ENCODE results near the gene MAGEB4.
"Not testable (repeated sequence)": the region's sequence is repeated elsewhere in the genome, so short reads cannot be mapped to it uniquely, and the experiment has no call there.

The MAGEB4 gene

GRCh38 chrX:30241724-30242415, at the start of gene MAGEB4:
MAGEB4 (plus strand) TSS chrX:30242000; CDS start chrX:30242136, 136 bp downstream.
- no peak for FAIRE-seq

GRCh38 chrX:30193910-30194309, 47.9 kb upstream of the MAGEB4 start:
- FAIRE-seq = not testable (repeated sequence)

GRCh38 chrX:30196322-30196721, 45.5 kb upstream of the MAGEB4 start:
- FAIRE-seq = no peak

GRCh38 chrX:30212172-30212571, 29.6 kb upstream of the MAGEB4 start:
- FAIRE-seq = no peak

DNA sequence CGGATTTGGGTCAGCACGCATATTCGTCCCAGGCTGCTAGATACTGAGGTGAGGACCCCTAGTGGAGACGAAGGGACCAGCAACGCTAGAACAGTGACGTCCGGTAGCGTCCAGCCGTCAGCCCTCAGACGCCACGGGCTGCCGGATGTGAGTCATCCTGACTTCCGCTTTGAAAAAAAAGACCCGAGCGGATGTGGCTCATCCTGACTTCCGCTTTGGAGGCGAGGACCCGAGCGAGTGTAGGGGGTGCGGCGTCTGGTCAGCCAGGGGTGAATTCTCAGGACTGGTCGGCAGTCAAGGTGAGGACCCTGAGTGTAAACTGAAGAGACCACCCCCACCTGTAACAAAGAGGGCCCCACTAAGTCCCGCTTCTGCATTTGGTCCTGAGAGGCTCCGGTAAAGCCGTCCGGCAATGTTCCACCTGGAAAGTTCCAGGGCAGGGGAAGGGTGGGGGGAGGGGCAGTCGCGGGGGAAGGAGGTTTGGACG, 26.4 kb upstream of the MAGEB4 start, which contains the start of gene MAGEB2:
TSS of gene MAGEB2 (plus strand) at position 207 of the 487 bp plus-strand sequence. CDS start 3,018 bp downstream, outside the sequence.
- FAIRE-seq = no peak

GRCh38 chrX:30217465-30217864, 24.3 kb upstream of the MAGEB4 start:
- no peak for FAIRE-seq

DNA sequence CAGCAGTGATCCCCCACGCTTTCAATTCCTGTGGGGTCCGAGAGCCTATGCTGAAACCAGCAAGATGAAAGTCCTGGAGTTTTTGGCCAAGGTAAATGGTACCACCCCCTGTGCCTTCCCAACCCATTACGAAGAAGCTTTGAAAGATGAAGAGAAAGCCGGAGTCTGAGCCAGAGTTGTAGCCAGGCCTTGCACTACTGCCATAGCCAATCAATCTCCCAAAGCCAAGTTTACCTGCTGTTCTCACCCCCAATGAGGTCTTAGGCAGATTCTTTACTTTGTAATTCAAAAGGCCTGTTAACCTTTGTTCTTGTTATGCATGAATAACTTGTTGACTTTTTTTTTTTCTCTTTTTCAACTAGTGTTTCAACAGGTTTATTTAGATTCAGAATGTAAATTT, 22.4 kb upstream of the MAGEB4 start:
- FAIRE-seq = no peak

GRCh38 chrX:30220661-30221060, 21.1 kb upstream of the MAGEB4 start:
- no peak for FAIRE-seq

DNA sequence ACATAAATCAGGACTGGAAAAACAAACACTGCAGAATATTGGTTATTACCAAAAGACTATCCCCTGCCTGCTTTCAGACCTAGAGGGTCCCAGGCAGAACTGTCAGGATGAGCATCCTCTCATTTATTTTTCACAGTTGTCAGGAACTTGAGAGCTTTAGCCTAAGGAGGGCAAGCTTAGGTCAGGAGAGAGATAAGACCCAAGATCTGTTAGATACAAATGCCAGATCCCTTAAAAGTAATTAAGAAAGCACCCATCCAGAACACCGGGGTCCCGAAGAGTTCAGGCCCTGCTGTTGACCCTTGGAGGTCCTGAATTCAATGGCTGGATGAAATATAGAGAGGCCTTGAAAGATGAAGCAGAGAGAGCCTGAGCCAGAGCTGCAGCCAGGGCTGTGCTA, 17.3 kb upstream of the MAGEB4 start:
- FAIRE-seq = no peak

GRCh38 chrX:30228526-30228925, 13.3 kb upstream of the MAGEB4 start:
- FAIRE-seq = no peak

- FAIRE-seq = no peak
Measured at GRCh38 chrX:30230395-30230794, 11.4 kb upstream of the MAGEB4 start, which contains the start of gene MAGEB3. MAGEB3 (plus strand) TSS chrX:30230657; CDS start chrX:30235925, 5,268 bp downstream.

DNA sequence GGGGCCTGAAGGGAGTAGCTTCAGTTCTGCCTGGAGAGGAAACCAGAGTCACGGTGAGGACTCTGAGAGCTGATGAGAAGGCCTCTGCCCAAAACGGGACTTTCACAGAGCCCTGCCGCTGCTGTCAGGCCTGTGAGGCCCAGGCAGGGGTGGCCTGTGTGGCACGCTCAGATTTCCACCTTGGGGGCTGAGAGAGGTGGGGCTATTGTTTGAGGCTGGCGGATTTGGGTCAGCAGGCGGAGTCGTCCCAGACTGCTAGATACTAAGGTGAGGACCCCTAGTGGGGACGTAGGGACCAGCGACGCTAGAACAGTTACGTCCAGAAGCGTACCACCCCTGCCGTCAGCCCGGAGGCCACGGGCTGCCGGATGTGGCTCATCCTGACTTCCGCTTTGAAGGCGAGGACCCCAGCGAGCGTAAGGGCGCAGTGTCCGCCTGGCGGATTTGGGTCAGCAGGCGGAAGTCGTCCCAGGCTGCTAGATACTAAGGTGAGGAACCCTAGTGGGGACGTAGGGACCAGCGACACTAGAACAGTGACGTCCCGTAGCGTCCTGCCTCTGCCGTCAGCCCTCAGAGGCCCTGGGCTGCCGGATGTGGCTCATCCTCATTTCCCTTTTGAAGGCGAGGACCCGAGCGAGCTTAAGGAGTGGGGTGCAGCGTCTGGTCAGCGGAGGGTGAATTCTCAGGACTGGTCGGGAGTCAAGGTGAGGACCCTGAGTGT, 5.1 kb downstream of the MAGEB4 start, which contains the start of gene MAGEB1:
TSS of gene MAGEB1 (plus strand) at position 378 of the 721 bp plus-strand sequence. CDS start 3,348 bp downstream, outside the sequence.
- FAIRE-seq = no peak

DNA sequence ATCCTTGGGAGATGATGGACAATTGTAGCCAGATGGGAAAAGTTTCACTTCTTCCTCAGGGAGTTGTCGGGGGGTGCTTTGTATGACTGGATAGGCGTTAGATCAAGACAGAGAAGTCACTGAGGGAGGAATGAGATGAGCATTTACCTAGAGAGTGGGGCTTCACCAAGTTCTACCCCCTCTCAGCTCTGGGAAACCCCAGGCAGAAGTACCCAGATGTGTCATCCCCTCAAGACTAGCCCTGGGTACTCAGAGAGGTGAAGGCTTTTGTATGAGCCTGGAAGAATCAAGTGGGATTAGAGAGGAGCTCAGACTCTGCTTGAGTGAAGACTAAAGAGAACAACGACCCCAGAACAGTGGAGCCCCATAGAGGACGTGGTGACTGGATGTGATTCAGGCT, 7.1 kb downstream of the MAGEB4 start:
- FAIRE-seq = no peak

DNA sequence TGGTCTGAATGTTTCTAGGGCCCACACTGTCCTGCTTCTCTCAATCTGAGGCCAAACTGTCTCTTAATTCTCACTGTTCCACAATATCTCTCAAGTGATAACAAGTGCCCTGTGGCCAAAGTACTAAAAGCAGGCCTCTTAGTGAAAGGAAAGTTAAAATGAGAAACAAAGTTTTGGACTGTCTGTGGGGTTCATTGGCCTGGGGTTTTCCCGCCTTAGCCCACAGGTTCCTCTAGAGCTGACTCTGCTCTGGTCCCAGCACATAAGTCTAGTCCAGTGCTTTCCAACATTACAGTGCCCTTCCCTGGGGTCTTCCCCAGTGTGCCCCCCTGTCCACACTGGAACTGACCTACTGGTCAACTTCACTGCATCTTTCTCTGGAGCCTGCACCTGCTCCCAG, 11.5 kb downstream of the MAGEB4 start:
- FAIRE-seq = no peak

DNA sequence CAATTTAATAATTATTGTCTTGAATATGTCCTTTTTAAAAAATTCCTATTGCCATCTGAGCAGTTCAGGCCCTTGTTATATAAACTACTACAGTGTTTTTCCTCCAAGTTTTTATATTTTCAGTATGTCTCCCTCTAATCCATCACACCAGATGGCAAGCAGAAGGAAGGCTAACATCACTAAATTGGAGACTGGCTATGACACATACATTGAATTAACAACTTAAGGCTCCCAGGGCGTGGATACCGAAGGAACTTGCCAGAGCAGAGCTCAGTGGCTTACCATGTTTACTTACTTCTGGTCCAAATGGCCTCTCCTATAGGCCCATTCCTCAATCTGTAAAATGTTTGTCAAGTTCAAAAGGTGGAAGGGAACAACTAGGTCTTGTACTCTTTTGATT, 18.1 kb downstream of the MAGEB4 start:
- no peak for FAIRE-seq

DNA sequence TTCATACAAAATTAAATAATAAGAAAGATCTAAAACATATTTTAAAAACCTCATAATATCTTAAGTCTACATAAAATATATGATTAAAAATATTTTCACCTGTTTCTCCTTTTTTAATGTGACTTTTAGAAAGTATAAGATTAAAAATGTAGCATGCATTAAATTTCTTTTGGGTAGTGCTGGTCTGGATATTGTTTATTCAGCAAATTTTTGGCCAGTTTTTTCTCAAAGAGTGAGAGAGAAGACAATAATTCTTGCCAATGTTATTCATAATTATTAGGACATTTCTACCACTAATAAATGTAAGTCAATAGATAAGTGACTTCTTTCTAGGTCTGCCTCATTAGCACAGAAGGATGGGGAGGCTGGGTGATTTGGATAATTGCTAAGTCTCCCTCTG, 19.2 kb downstream of the MAGEB4 start:
- FAIRE-seq = no peak

DNA sequence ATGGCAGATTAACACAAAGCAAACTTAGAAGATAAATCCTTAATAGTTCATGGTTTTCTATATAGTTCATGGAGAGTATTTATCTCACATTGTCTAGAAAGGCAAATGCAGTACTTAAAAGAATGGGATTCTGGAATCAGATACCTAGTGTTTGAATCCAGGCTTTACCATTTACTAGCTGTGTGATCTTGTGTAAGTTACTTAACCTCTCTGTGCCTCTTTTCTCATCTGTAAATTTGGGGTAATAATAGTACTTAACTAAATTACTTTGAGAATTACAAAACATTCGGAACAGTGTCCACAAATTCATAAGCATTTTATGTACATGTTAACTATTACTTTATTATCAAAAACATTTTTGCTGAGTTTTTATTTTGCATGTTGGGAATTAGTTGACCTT, 21.0 kb downstream of the MAGEB4 start:
- peak; percentile 58 for FAIRE-seq

GRCh38 chrX:30270639-30271038, 28.8 kb downstream of the MAGEB4 start:
- no peak for FAIRE-seq

- peak; percentile 99 for FAIRE-seq
Measured at GRCh38 chrX:30275498-30275897, 33.7 kb downstream of the MAGEB4 start.

GRCh38 chrX:30278365-30278764, 36.6 kb downstream of the MAGEB4 start:
- no peak for FAIRE-seq

GRCh38 chrX:30280428-30280827, 38.6 kb downstream of the MAGEB4 start:
- FAIRE-seq = no peak

DNA sequence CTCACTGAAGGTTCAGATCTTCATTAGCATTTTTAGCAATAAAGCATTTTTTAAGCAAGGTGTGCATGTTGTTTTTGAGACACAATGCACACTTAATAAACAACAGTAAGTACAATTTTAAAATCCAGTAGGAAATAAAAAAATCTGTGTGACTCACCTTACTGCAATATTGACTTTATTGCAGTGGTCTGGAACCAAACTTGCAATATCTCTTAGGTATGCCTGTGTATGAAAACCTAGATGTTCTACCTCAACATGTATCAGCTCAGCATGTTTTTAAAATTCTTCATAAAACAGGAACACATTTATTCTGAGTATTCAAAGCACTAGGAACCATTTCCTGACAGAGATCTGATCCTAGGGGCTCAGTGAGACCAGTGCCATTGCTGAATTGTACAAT, 40.7 kb downstream of the MAGEB4 start:
- peak; percentile 76 for FAIRE-seq

GRCh38 chrX:30283456-30284200, 41.8 kb downstream of the MAGEB4 start:
- peak; percentile 100 for FAIRE-seq

Data from islet of Langerhans (tissue), 1 donor.